ENCODE data around the gene CRABP2.

- TF ChIP-seq ZNF274 (IDR thresholded peaks at IDR 0.05; ENCODE audit: low read depth, low read length) (no peak), YY1 (IDR thresholded peaks at IDR 0.05; ENCODE audit: insufficient read depth, insufficient read length) (no peak)
Measured at GRCh38 chr1:156652992-156653355, 52.4 kb downstream of the CRABP2 start.

Measured in NT2/D1 (cell line).